LNCaP clone FGC (cell line): ENCODE results near the gene TUBB.
A peak's percentile ranks its signal among the peaks of the same experiment; 100 is the strongest.

Source experiments
- DNase-seq: peaks from one replicate; pipeline ENCODE4 v3.0.0-alpha.2; 2011; ENCODE audit warnings: low read depth
- H3K4me3 ChIP-seq: 2 replicates; pipeline ENCODE4 v1.5.1; 2011; ENCODE audit warnings: mild to moderate bottlenecking, low read depth, low read length, control low read depth
- TF ChIP-seq, protein P1 (sequence below): IDR thresholded peaks from 2 replicates; pipeline ENCODE4 v1.5.1; 2012; ENCODE audit warnings: mild to moderate bottlenecking; ENCODE audit not compliant: control insufficient read depth, insufficient read depth; ENCODE audit errors: extremely low read depth

The TUBB gene

DNA sequence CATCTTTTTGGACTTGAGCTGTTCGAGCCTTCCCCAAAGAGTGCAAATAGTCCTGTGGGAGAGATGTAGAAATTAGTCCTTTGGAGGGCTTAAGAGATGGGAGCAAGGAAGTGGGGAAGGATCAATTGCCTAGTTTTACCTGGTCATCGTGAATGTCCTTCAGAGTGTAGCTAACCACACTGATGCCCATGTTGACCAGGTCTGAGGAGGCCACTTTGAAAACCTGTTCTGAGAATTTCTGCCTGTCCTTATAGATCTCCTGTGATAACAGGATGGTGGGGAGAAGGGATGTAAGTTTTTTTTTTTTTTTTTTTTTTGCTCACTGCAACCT lies 20.4 kb downstream of the TUBB start:
- TF ChIP-seq, protein P1, sequence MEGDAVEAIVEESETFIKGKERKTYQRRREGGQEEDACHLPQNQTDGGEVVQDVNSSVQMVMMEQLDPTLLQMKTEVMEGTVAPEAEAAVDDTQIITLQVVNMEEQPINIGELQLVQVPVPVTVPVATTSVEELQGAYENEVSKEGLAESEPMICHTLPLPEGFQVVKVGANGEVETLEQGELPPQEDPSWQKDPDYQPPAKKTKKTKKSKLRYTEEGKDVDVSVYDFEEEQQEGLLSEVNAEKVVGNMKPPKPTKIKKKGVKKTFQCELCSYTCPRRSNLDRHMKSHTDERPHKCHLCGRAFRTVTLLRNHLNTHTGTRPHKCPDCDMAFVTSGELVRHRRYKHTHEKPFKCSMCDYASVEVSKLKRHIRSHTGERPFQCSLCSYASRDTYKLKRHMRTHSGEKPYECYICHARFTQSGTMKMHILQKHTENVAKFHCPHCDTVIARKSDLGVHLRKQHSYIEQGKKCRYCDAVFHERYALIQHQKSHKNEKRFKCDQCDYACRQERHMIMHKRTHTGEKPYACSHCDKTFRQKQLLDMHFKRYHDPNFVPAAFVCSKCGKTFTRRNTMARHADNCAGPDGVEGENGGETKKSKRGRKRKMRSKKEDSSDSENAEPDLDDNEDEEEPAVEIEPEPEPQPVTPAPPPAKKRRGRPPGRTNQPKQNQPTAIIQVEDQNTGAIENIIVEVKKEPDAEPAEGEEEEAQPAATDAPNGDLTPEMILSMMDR, result no peak

DNA sequence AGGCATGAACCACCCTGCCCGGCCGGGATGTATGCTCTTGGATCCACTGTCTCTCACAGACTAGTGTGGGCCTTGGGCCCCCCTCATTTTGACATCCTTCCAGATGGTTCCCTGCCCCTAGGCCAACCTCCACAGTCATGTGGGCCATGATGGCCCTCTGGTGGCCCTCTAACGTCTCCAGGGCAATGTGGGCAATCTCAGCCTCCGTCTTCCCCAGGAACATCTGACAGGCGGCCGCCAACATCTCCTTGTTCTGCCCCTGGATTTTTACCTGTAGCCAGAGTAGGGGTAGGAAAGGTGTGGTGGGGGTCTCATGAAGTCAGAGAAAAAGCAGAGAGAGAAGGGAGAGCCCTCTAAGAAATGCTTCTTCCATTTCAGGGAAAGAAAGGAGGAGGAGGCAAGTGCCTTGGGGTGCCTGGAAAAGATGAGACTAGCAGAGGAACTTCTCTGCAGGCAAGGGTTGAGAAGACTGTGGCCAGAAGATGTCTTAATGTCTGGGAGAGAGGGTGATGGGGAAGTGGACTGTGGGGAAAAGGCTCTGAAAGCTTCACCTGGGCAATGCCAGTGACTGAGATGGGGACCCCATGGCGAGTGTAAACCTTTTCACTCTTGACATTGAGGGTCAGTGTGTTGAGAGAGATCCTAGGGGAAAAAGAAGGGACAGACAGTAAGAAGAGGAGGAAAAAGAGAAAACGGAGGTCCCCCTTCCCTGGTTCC lies 21.1 kb downstream of the TUBB start:
- TF ChIP-seq, protein P1, result no peak
- no peak for DNase-seq
- H3K4me3 ChIP-seq, result peak overlapping the region; percentile 97

More for the DNA sequence above, 20.4 kb downstream of the TUBB start:
- H3K4me3 ChIP-seq, result no peak overlapping the region
- no peak for DNase-seq

DNA sequence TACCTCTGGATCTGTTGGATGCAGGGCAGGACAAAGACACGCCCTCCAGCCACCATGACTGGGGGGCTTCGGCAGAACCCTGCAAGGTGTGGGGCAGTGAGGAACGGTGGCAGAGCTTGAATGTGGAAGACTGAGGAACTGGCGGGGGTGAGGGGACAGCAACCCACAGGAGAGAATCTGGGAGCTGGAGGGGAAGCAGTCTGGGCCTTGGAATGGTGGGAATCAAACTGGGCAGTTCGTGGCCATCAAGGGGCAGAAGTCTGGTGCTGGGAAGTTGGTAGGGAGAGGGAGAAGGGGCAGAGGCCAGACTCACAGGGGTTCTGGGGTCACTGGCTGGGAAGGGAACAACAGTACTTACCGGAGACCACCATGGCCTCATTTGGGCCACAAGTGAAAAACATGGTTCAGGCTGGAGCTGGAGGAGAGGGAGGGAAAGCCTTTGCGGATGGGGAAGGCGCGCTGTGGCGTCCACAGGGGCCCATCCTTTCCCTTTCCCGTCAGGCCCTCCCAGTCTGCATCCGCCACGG lies 21.7 kb downstream of the TUBB start:
- TF ChIP-seq, protein P1, result no peak
- H3K4me3 ChIP-seq, result peak overlapping the region; percentile 97
- DNase-seq, result no peak

DNA sequence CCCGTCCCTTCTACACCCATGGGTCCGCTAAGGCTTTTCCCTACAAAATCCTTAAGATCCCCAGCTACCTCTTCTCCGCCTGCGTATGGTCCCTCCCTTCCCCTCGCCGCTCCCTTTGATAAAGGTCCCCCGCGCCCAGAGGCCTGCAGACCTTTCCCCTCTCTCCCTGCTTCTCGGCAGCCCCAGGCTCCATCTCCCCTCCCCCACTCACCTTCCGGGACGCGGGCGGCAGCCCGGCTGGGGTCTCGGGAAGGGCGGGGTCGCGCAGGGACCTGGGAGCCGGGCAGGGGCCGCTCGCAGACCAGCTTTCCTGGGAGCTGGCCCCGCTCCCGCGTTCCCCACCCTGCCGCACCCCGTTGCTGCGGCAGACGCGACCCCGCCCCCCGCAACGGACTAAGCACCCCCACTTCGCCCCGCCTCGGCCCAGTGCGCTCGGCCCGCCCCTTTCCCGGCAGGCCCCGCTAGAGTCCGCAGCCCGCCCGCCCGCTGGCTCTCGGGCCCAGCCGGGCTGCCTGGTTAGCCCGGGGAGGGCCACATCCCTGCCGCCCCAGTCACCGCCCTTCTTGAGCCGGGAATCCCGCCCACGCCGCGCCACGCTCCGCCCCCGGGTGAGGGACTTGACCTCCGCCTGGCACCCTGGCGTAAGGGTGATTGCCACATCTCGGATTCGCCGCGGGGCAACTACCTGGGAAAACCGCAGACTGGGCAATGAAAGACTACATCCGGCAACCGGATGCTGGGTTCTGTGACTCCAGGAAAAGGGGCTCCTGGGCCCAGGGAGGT lies 22.4 kb downstream of the TUBB start, which contains the start of gene FLOT1:
FLOT1 (minus strand) TSS at position 372 of the 783 bp plus-strand sequence. CDS start 498 bp downstream, outside the sequence.
- DNase-seq, result peak; percentile 89
- TF ChIP-seq, protein P1, result no peak
- H3K4me3 ChIP-seq, result peak within 1 kb of the TSS; percentile 97

DNA sequence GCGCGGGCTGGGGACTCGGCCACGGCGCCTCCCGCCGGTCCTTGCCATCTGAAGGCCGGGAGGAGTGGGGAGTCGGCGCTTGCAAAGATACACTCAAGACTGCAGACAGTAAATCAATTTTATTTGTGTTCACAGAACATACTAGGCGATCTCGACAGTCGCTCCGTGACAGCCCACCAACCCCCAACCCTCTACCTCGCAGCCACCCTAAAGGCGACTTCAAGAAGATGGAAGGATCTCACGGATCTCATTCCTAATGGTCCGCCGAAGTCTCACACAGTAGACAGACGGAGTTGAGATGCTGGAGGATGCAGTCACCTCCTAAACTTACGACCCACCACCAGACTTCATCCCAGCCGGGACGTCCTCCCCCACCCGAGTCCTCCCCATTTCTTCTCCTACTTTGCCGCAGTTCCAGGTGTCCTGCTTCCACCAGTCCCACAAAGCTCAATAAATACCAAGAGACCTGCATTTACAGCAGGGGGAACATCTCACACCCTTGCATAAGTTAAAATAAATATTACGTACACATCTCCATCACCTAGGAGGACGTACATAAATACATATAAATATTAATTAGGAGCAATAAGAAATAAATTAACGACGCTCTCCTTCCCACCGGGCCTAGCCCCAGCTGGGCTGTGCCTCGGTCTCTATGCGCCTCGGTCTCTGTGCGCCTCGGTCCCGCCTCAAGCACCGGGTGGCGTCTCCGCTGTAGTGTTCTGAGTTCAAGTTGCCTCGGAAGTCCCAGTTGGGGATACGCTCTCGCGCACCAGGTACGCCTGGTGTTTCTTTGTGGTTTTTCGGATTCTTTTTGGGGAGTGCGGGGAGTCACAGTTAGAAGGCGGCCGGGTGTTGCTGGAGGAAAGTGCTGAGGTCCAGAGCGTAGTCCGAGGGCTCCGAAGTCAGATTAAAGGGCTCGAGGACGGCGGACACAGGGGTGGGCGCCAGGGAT lies 23.2 kb downstream of the TUBB start:
- TF ChIP-seq, protein P1, result no peak
- H3K4me3 ChIP-seq, result peak overlapping the region; percentile 97
- no peak for DNase-seq

DNA sequence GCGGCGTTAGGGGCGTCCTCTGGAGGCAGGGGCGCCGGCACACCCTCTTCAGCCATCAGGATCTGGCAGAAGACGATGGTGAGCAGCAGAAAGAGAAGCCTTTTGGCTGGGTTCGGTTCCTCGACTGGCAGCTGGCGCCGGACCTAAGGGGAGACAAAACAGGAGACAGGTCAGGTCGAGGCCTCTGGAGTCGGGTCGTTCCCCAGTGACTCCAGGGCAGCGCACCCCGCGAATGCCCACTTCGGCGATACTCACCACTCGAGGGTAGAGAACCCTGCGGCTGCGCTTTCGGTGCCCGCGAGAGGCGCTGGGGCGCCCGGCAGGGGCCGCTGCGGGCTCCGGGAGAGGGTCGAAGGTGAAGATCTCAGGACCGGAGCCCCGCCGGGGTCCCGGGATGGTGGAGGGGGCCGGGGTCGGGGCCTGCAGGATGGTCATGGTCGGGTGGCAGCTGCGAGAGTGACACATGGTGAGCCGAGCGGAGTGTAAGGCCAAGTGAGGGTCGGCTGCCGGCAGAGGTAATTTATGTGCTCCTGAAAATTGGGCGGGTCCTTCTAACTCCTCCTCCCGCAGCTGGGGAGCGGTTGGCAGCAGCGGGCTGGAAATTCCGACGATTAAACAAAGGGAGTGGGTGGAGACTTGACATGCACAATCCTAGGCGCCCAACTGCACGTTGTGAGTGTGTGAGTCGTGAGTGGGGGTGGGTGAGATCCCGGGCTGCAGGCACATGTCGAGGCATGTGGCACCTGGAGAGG lies 24.1 kb downstream of the TUBB start, which contains the start of gene IER3:
IER3 (minus strand) TSS at position 494 of the 752 bp plus-strand sequence; CDS start at position 465, 29 bp downstream.
- TF ChIP-seq, protein P1, result no peak
- peak within 1 kb of the TSS; percentile 97 for H3K4me3 ChIP-seq
- no peak for DNase-seq
